NCI-H146 treated with DMSO at 0.1 percent for 48 hours (cell line): ENCODE measurements around the gene RBPJ.

Experiments
- DNase-seq: peaks from one replicate; lab custom pipeline; 2025; ENCODE audit not compliant: unreplicated experiment; lab: John Stamatoyannopoulos, UW

Gene RBPJ

GRCh38 chr4:26413582-26413981 lies 92.8 kb downstream of the RBPJ start:
- no peak for DNase-seq

- no peak for DNase-seq
Measured at GRCh38 chr4:26418107-26418506, 97.3 kb downstream of the RBPJ start.

- DNase-seq = no peak
Measured at GRCh38 chr4:26418850-26419249, 98.0 kb downstream of the RBPJ start.

GRCh38 chr4:26420438-26420837 lies 99.6 kb downstream of the RBPJ start:
- no peak for DNase-seq

- DNase-seq = peak; percentile 60
Measured at GRCh38 chr4:26420913-26421312, 100.1 kb downstream of the RBPJ start.

- DNase-seq = no peak
Measured at GRCh38 chr4:26424153-26424552, 103.3 kb downstream of the RBPJ start.

- DNase-seq = no peak
Measured at GRCh38 chr4:26424838-26425237, 104.0 kb downstream of the RBPJ start.

- DNase-seq = no peak
Measured at GRCh38 chr4:26425953-26426352, 105.1 kb downstream of the RBPJ start.

GRCh38 chr4:26426892-26427291 lies 106.1 kb downstream of the RBPJ start:
- DNase-seq = no peak

GRCh38 chr4:26429910-26430309 lies 109.1 kb downstream of the RBPJ start:
- no peak for DNase-seq

GRCh38 chr4:26431461-26432180 lies 110.8 kb downstream of the RBPJ start:
- no peak for DNase-seq

GRCh38 chr4:26432419-26432818 lies 111.6 kb downstream of the RBPJ start:
- no peak for DNase-seq

GRCh38 chr4:26433556-26433955 lies 112.7 kb downstream of the RBPJ start:
- no peak for DNase-seq

- DNase-seq = no peak
Measured at GRCh38 chr4:26434030-26434639, 113.3 kb downstream of the RBPJ start.

GRCh38 chr4:26441102-26441501 lies 120.3 kb downstream of the RBPJ start:
- DNase-seq = no peak

GRCh38 chr4:26441771-26442170 lies 121.0 kb downstream of the RBPJ start:
- DNase-seq = no peak

- DNase-seq = no peak
Measured at GRCh38 chr4:26447378-26447777, 126.6 kb downstream of the RBPJ start.

- no peak for DNase-seq
Measured at GRCh38 chr4:26450418-26450817, 129.6 kb downstream of the RBPJ start.

- no peak for DNase-seq
Measured at GRCh38 chr4:26451597-26451996, 130.8 kb downstream of the RBPJ start.

GRCh38 chr4:26452565-26453531 lies 132.0 kb downstream of the RBPJ start:
- peak; percentile 97 for DNase-seq

- DNase-seq = no peak
Measured at GRCh38 chr4:26454961-26455360, 134.1 kb downstream of the RBPJ start.

GRCh38 chr4:26455571-26455970 lies 134.8 kb downstream of the RBPJ start:
- no peak for DNase-seq
